PC-9 (cell line): ENCODE data around the gene SSB. TPM values are rescaled to one million over a fixed set of nuclear protein-coding genes. Genes with fewer than 3 reads are reported as not detected.

Source experiments
- BruUV-seq: library from RNA; stranded (reverse); fragments of 400-500 nt; replicated peaks from 2 replicates; lab custom pipeline; 2021; lab: Mats Ljungman, UMichigan
- CTCF ChIA-PET: fragments of 300-600 bp; sonication (Branson Sonifier 250); formaldehyde crosslinking; loops from one replicate; lab custom pipeline; 2022; ENCODE audit warnings: antibody characterized with exemption; lab: Charles Lee
- POLR2A ChIA-PET: fragments of 300-600 bp; sonication (Branson Sonifier 250); formaldehyde crosslinking; loops from one replicate; lab custom pipeline; 2022; ENCODE audit warnings: antibody characterized with exemption; ENCODE audit not compliant: unreplicated experiment; lab: Charles Lee
- DNase-seq, 2 experiments: peaks; one replicate each; pipeline versions ENCODE4 v3.0.0 to v3.0.0-alpha.2; 2015 to 2022; ENCODE audit warnings: mixed read lengths in 1 of 2
- H2AFZ ChIP-seq: fragments of 200-600 bp; sonication (generic); 2 replicates; pipeline ENCODE4 v1.8.1; 2017; ENCODE audit warnings: antibody characterized with exemption
- H3F3A ChIP-seq: fragments of 200-600 bp; sonication (generic); 2 replicates; pipeline ENCODE4 v1.8.1; 2017; ENCODE audit warnings: antibody characterized with exemption, mild to moderate bottlenecking, low read depth; ENCODE audit not compliant: insufficient read depth
- H3K27ac ChIP-seq: fragments of 200-600 bp; sonication (generic); 2 replicates; pipeline ENCODE4 v1.6.1; 2016; ENCODE audit warnings: mixed run types
- H3K27me3 ChIP-seq: fragments of 200-600 bp; sonication (generic); 2 replicates; pipeline ENCODE4 v1.6.1; 2016; ENCODE audit warnings: low read depth, mixed run types; ENCODE audit not compliant: insufficient read depth
- H3K36me3 ChIP-seq: fragments of 200-600 bp; sonication (generic); 2 replicates; pipeline ENCODE4 v1.6.1; 2016; ENCODE audit warnings: low read depth, mixed run types
- H3K4me1 ChIP-seq: fragments of 200-600 bp; sonication (generic); replicated peaks from 2 replicates; pipeline ENCODE4 v1.6.1; 2016; ENCODE audit warnings: mixed run types; ENCODE audit not compliant: insufficient read depth
- H3K4me2 ChIP-seq: fragments of 200-600 bp; sonication (generic); 2 replicates; pipeline ENCODE4 v1.6.1; 2017; ENCODE audit warnings: mixed run types
- H3K4me3 ChIP-seq: fragments of 200-600 bp; sonication (generic); 2 replicates; pipeline ENCODE4 v1.6.1; 2016; ENCODE audit warnings: mixed run types
- H3K79me2 ChIP-seq: fragments of 200-600 bp; sonication (generic); 2 replicates; pipeline ENCODE4 v1.6.1; 2017; ENCODE audit warnings: low read depth, mixed run types
- H3K9me2 ChIP-seq: fragments of 200-600 bp; sonication (generic); 2 replicates; pipeline ENCODE4 v1.8.1; 2017; ENCODE audit warnings: mild to moderate bottlenecking; ENCODE audit not compliant: insufficient read depth
- H3K9me3 ChIP-seq: fragments of 200-600 bp; sonication (generic); 2 replicates; pipeline ENCODE4 v1.8.1; 2016; ENCODE audit warnings: low read depth; ENCODE audit not compliant: insufficient read depth
- H4K20me1 ChIP-seq: fragments of 200-600 bp; sonication (generic); 2 replicates; pipeline ENCODE4 v1.8.1; 2017; ENCODE audit not compliant: insufficient read depth
- CTCF ChIP-seq: fragments of 200-600 bp; sonication (generic); conservative IDR thresholded peaks from 2 replicates; pipeline ENCODE4 v1.6.1; 2017; ENCODE audit warnings: mixed run types, antibody characterized with exemption, mild to moderate bottlenecking, moderate library complexity
- EZH2 ChIP-seq: fragments of 200-600 bp; sonication (generic); IDR thresholded peaks from 2 replicates; pipeline ENCODE4 v1.8.0; 2017; ENCODE audit warnings: antibody characterized with exemption, low read depth
- intact Hi-C: fragments of 100-400 bp; cut with micrococcal nuclease; formaldehyde crosslinking; loops from one replicate; pipeline ENCODE4 v1.10.0; 2022; ENCODE audit not compliant: unreplicated experiment
- total RNA-seq: library from RNA; stranded (reverse); gene quantifications from 2 replicates; pipeline ENCODE4 v1.2.3, GENCODE V29; 2021

SSB gene
- total RNA-seq, 1 experiment from 2014 or later: 71.3 TPM

GRCh38 chr2:169756342-169756741 lies 42.3 kb upstream of the SSB start:
- no peak overlapping the region for H3K4me2 ChIP-seq
- H3K27ac ChIP-seq: no peak overlapping the region
- no peaks in the 10 kb centered on the region for H3K36me3 ChIP-seq
- H3F3A ChIP-seq: no peaks in the 10 kb centered on the region
- DNase-seq: no peak
- no peaks in the 10 kb centered on the region for H3K27me3 ChIP-seq
- intact Hi-C loops: no loop called here
- no peak for TF ChIP-seq CTCF
- TF ChIP-seq EZH2: no peak
- no peaks in the 10 kb centered on the region for H3K4me1 ChIP-seq
- no peaks in the 10 kb centered on the region for H4K20me1 ChIP-seq
- no peaks in the 10 kb centered on the region for H3K79me2 ChIP-seq
- H2AFZ ChIP-seq: no peak overlapping the region
- no peak overlapping the region for H3K4me3 ChIP-seq
- H3K9me2 ChIP-seq: no peaks in the 10 kb centered on the region
- BruUV-seq: no TSS peak
- no peaks in the 10 kb centered on the region for H3K9me3 ChIP-seq
- ChIA-PET POLR2A (no interaction called here), CTCF (no interaction called here)

GRCh38 chr2:169757356-169757755 lies 41.3 kb upstream of the SSB start:
- Histone ChIP-seq H3K27ac (no peak overlapping the region), H3F3A (no peaks in the 10 kb centered on the region), H4K20me1 (no peaks in the 10 kb centered on the region), H3K4me1 (no peaks in the 10 kb centered on the region), H3K79me2 (no peaks in the 10 kb centered on the region), H3K36me3 (no peaks in the 10 kb centered on the region), H2AFZ (no peak overlapping the region), H3K27me3 (no peaks in the 10 kb centered on the region), H3K4me3 (no peak overlapping the region), H3K9me3 (no peaks in the 10 kb centered on the region), H3K9me2 (no peaks in the 10 kb centered on the region), H3K4me2 (no peak overlapping the region)
- intact Hi-C loops: no loop called here
- TF ChIP-seq CTCF: no peak
- no peak for TF ChIP-seq EZH2
- no peak for DNase-seq
- no TSS peak for BruUV-seq
- ChIA-PET CTCF (no interaction called here), POLR2A (no interaction called here)

- Histone ChIP-seq H3K4me1 (no peaks in the 10 kb centered on the region), H2AFZ (no peak overlapping the region), H4K20me1 (no peaks in the 10 kb centered on the region), H3K4me2 (no peak overlapping the region), H3K27me3 (no peaks in the 10 kb centered on the region), H3K4me3 (no peak overlapping the region), H3K27ac (no peak overlapping the region), H3F3A (no peaks in the 10 kb centered on the region), H3K9me2 (no peaks in the 10 kb centered on the region), H3K9me3 (no peaks in the 10 kb centered on the region), H3K36me3 (no peaks in the 10 kb centered on the region), H3K79me2 (no peaks in the 10 kb centered on the region)
- POLR2A ChIA-PET: no interaction called here
- intact Hi-C loops: no loop called here
- CTCF ChIA-PET: no interaction called here
- DNase-seq: no peak
- TF ChIP-seq EZH2: no peak
- TF ChIP-seq CTCF: no peak
- BruUV-seq: no TSS peak
Observed at GRCh38 chr2:169757778-169758177, 40.9 kb upstream of the SSB start.
